GM12865 (cell line): ENCODE results near the gene RANBP3.

Experiments
- DNase-seq: peaks from one replicate; pipeline ENCODE4 v3.0.0; 2010; ENCODE audit warnings: low read depth
- H3K4me3 ChIP-seq: 2 replicates; pipeline ENCODE4 v1.5.1; 2011; ENCODE audit warnings: mild to moderate bottlenecking, low read depth, low read length, control low read depth
- CTCF ChIP-seq: IDR thresholded peaks from 2 replicates; pipeline ENCODE4 v1.5.1; 2011; ENCODE audit warnings: low read length, control low read depth, low read depth, inconsistent platforms; ENCODE audit not compliant: insufficient read depth; ENCODE audit errors: missing control alignments

RANBP3 gene

GRCh38 chr19:5971714-5972354, 6.1 kb downstream of the RANBP3 start:
- DNase-seq, result no peak
- no peak for TF ChIP-seq CTCF
- H3K4me3 ChIP-seq, result no peak overlapping the region

GRCh38 chr19:5969476-5969875, 8.5 kb downstream of the RANBP3 start:
- no peak for TF ChIP-seq CTCF
- DNase-seq, result no peak
- no peak overlapping the region for H3K4me3 ChIP-seq

GRCh38 chr19:5968431-5969373, 9.2 kb downstream of the RANBP3 start:
- TF ChIP-seq CTCF, result no peak
- no peak overlapping the region for H3K4me3 ChIP-seq
- no peak for DNase-seq

GRCh38 chr19:5967994-5968430, 9.9 kb downstream of the RANBP3 start:
- TF ChIP-seq CTCF, result peak; percentile 82
- DNase-seq, result peak; percentile 74
- H3K4me3 ChIP-seq, result no peak overlapping the region

- no peak for DNase-seq
- no peak for TF ChIP-seq CTCF
- no peak overlapping the region for H3K4me3 ChIP-seq
These were observed 10.4 kb downstream of the RANBP3 start for GRCh38 chr19:5967571-5967970.

GRCh38 chr19:5966941-5967340, 11.0 kb downstream of the RANBP3 start:
- no peak for DNase-seq
- TF ChIP-seq CTCF, result no peak
- no peak overlapping the region for H3K4me3 ChIP-seq
